OCI-LY7 (cell line): ENCODE results near the gene RPS6KA5.

Experiments used
- EZH2phosphoT487 ChIP-seq: fragments of 200-600 bp; sonication (generic); IDR thresholded peaks from 2 replicates; pipeline ENCODE4 v1.6.1; 2018; ENCODE audit warnings: low read depth, borderline replicate concordance, mild to moderate bottlenecking, mixed run types, antibody characterized with exemption, low read length, moderate library complexity, mixed read lengths
- TF ChIP-seq, protein P1 (sequence below): fragments of 200-600 bp; sonication (generic); conservative IDR thresholded peaks from 2 replicates; pipeline ENCODE4 v1.5.1; 2014; ENCODE audit warnings: mild to moderate bottlenecking, antibody characterized with exemption, low read length, moderate library complexity, mixed read lengths

DNA sequence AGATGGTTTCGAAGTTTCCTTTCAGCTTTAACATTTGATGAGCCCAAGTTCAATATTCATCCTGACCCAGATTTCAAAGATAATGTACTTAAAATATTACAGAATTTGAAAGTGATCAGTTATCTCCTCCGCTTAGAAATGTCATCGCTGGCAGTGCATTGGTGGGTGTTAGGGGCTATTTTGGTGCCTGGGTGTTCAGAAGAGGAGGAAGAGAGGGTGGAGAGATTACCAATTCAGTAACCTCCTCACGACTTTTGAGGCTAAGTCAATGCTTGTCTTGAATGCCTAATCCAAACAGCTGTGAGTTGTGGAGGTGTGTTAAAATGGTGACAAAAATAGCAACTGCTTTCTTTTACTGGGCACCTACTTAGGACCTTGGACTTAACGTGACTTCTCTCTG lies 39.7 kb upstream of the RPS6KA5 start:
- TF ChIP-seq, protein P1, sequence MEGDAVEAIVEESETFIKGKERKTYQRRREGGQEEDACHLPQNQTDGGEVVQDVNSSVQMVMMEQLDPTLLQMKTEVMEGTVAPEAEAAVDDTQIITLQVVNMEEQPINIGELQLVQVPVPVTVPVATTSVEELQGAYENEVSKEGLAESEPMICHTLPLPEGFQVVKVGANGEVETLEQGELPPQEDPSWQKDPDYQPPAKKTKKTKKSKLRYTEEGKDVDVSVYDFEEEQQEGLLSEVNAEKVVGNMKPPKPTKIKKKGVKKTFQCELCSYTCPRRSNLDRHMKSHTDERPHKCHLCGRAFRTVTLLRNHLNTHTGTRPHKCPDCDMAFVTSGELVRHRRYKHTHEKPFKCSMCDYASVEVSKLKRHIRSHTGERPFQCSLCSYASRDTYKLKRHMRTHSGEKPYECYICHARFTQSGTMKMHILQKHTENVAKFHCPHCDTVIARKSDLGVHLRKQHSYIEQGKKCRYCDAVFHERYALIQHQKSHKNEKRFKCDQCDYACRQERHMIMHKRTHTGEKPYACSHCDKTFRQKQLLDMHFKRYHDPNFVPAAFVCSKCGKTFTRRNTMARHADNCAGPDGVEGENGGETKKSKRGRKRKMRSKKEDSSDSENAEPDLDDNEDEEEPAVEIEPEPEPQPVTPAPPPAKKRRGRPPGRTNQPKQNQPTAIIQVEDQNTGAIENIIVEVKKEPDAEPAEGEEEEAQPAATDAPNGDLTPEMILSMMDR = no peak
- TF ChIP-seq EZH2phosphoT487 = no peak
